Body of pancreas (tissue), 4 donors: ENCODE results near the gene KRT34. TPM values are rescaled to one million over a fixed set of nuclear protein-coding genes. Genes with fewer than 3 reads are reported as not detected.

ENCODE experiments used
- ATAC-seq: fragments of 150-250 bp; one replicate; pipeline ENCODE4 v1.9.1; 2016
- DNase-seq, 4 donors: peaks; one replicate each; pipeline ENCODE4 v3.0.0-alpha.2; 2019
- H3K27ac ChIP-seq, 4 donors: fragments of 200-600 bp; sonication (generic); 1 replicate in 3 of 4; 2 replicates in 1 of 4; pipeline versions ENCODE4 v1.5.1 to v1.6.1; 2016 to 2019; ENCODE audit warnings: mild to moderate bottlenecking in 1 of 4, mixed read lengths in 1 of 4, moderate library complexity in 1 of 4
- H3K27me3 ChIP-seq, 2 donors: fragments of 200-600 bp; sonication (generic); one replicate each; pipeline ENCODE4 v1.6.0; 2016; ENCODE audit warnings: mild to moderate bottlenecking in 1 of 2
- H3K36me3 ChIP-seq, 2 donors: fragments of 200-600 bp; sonication (generic); replicated peaks in 1 of 2; 2 replicates each; pipeline ENCODE4 v1.5.1; 2016; ENCODE audit warnings: low read depth in 2 of 2; ENCODE audit not compliant: insufficient read depth in 1 of 2
- H3K4me1 ChIP-seq: fragments of 200-600 bp; sonication (generic); one replicate; pipeline ENCODE4 v1.6.0; 2016
- H3K4me3 ChIP-seq, 2 donors: fragments of 200-600 bp; sonication (generic); 1 replicate in 1 of 2; 2 replicates in 1 of 2; pipeline ENCODE4 v1.5.1; 2016 to 2019
- H3K9me3 ChIP-seq, 3 donors: fragments of 200-600 bp; sonication (generic); 1 replicate in 2 of 3; 2 replicates in 1 of 3; pipeline ENCODE4 v1.5.1; 2016
- POLR2A ChIP-seq, 3 donors: fragments of 450-650 bp; IDR thresholded peaks; one replicate each; pipeline ENCODE4 v1.6.1; 2016; ENCODE audit warnings: antibody characterized with exemption in 3 of 3, mild to moderate bottlenecking in 2 of 3
- WGBS, 2 donors: methylation state at CpG; one replicate each; pipeline ENCODE4 v1.1.5; 2017; 5-methylcytosine and 5-hydroxymethylcytosine counted together
- intact Hi-C: fragments of 100-400 bp; cut with DNase I; formaldehyde crosslinking; loops from one replicate; pipeline ENCODE4 v1.15.1; 2023
- total RNA-seq, 2 donors: library from RNA; depleted of rRNA; stranded (reverse); fragments of >200 nt; gene quantifications; one replicate each; pipeline ENCODE4 v1.1.0, GENCODE V29; 2016
- TF ChIP-seq, protein P1 (sequence below), 7 experiments: fragments of 450-650 bp in 4 of 7; fragments of 200-600 bp in 3 of 7; sonication (generic) in 3 of 7; IDR thresholded peaks; one replicate each; pipeline ENCODE4 v1.5.1; 2016 to 2019; ENCODE audit warnings: antibody characterized with exemption in 7 of 7

Gene KRT34
- total RNA-seq, 2 donors from 2014 or later: not detected

DNA sequence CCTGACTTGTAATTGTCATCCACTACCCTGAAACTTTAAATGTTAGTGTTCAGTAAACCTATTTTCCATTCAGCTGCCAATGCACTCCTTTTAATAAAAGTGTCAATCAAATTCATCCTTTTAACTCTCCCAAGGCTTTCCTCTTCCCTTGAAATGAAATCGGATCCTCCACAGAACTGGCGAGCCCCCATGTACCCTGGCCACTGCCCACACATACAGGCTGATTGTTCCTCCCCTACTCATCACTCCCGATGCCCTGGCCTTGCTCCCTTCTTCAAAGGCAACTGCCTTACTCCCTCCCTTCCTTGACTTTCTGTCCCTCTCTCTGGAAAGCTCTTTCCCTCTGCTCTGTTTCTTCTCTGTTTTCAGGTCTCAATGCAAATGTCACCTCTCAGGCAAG lies 39.1 kb downstream of the KRT34 start:
- Histone ChIP-seq H3K4me3 (no peak overlapping the region), H3K27me3 (no peaks in the 10 kb centered on the region), H3K36me3 (no peaks in the 10 kb centered on the region), H3K4me1 (peaks cover 15% of the 10 kb centered on the region), H3K27ac (no peak overlapping the region), H3K9me3 (no peaks in the 10 kb centered on the region)
- DNase-seq: no peak
- ATAC-seq: no peak
- no peak for TF ChIP-seq POLR2A (IDR thresholded peaks at IDR 0.05)
- TF ChIP-seq, protein P1, sequence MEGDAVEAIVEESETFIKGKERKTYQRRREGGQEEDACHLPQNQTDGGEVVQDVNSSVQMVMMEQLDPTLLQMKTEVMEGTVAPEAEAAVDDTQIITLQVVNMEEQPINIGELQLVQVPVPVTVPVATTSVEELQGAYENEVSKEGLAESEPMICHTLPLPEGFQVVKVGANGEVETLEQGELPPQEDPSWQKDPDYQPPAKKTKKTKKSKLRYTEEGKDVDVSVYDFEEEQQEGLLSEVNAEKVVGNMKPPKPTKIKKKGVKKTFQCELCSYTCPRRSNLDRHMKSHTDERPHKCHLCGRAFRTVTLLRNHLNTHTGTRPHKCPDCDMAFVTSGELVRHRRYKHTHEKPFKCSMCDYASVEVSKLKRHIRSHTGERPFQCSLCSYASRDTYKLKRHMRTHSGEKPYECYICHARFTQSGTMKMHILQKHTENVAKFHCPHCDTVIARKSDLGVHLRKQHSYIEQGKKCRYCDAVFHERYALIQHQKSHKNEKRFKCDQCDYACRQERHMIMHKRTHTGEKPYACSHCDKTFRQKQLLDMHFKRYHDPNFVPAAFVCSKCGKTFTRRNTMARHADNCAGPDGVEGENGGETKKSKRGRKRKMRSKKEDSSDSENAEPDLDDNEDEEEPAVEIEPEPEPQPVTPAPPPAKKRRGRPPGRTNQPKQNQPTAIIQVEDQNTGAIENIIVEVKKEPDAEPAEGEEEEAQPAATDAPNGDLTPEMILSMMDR (IDR thresholded peaks at IDR 0.05): no peak
- WGBS, 2 donors: 58 to 64% methylated on average over 3 of the region's 3 CpGs
- intact Hi-C loops: no loop called here

DNA sequence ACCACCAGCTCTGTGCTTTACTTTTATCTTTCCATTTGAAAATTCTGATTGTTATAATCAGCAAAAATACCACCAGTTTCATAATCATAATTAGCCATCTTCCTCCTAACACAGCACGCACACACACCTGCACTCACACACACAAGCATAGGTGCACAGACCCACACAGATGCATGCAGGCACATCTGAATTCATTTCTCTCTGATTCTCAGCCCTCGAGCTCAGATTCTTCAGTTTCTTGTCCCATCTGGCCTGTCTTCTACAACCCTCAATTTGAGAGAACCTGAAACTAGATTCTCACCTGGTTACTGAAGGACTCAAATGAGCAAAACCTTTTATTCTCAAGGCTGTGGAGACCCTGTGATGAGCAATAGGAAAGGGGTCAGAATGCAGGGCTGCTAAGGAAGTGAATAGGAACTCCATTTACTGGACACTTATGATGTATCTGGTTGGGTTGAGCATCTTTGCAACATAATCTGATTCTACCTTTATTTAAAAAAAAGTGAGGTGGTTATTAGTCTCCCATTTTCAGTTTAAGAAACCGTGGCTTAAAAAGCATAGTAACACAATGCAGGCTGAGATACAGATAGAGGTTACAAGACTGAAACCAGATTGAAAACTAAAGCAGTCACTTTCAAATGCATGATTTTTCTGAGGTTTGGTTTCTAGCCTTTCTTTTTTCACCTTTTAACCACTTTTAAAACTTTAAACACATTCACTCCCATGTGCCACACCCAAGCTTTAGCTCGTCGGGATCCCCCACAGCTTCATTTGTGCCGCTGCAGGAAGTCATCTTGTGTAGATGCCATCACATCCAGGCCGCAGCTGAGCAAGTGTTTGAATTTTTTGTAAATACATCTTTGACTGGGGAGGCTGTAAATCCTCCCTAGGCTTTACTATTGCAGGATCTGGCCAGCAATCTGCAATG lies 40.9 kb downstream of the KRT34 start:
- Histone ChIP-seq H3K9me3 (no peaks in the 10 kb centered on the region), H3K36me3 (no peaks in the 10 kb centered on the region), H3K27ac (no peak overlapping the region), H3K27me3 (no peaks in the 10 kb centered on the region), H3K4me3 (no peak overlapping the region), H3K4me1 (peaks cover 15% of the 10 kb centered on the region)
- ATAC-seq (no peak), DNase-seq (no peak)
- TF ChIP-seq POLR2A (IDR thresholded peaks at IDR 0.05): no peak
- TF ChIP-seq, protein P1 (IDR thresholded peaks at IDR 0.05): no peak
- WGBS, 2 donors: 64 to 69% methylated on average over 7 of the region's 7 CpGs
- intact Hi-C loops: no loop called here

DNA sequence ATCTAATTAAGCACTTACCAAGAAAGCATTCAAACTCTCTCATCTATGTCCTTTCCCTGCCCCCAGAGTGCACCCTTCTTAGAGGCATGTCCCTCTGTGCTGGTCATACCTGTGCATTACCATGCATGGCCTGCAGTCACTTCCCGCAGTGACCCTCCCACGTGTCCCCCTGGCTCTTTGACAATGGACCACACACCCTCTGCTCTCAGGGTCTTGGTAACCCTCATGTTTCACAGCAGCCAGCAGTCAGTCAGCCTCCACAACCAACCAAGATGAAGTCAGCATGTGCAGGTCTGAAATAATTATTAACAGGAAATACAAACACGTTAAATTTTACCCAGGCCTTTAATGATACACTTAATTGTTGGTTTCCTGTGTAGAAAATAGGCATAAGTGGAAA lies 41.6 kb downstream of the KRT34 start:
- H3K36me3 ChIP-seq: no peaks in the 10 kb centered on the region
- no peaks in the 10 kb centered on the region for H3K27me3 ChIP-seq
- WGBS, 2 donors: 12 to 15% methylated on average over 2 to 3 of the region's 3 CpGs
- peaks cover 15% of the 10 kb centered on the region for H3K4me1 ChIP-seq
- intact Hi-C loops: no loop called here
- H3K9me3 ChIP-seq: no peaks in the 10 kb centered on the region
- H3K27ac ChIP-seq: no peak overlapping the region
- ATAC-seq (no peak), DNase-seq (no peak)
- no peak overlapping the region for H3K4me3 ChIP-seq
- TF ChIP-seq, protein P1 (IDR thresholded peaks at IDR 0.05): no peak
- TF ChIP-seq POLR2A (IDR thresholded peaks at IDR 0.05): no peak

DNA sequence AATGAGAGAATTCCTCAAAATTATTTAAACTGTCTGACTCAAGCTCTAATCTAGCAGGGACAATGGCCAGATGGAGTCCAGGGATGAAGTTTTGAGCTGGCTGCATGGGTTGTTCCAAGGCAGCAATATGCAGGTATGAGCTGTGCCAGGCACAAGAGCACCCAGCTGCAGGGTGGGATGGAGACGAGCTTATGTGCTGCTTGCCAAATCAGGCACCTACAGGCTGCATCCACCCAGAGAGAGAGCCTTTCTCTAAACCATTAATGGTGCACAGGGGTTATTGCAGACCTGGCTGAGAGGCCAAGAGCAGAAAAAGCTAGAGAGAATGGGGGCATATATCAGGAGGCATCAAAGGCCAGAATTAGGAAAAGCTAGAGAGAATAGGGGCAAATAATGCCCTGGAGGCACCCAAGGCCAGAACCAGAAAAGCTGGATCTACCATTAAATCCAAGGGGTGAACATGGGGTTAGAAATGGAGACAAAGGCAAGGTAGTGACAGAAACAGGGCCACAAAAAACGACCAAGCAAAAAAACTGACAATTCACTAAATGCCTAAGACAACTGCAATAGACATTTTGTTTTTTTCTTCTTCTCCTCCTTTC lies 42.4 kb downstream of the KRT34 start:
- Histone ChIP-seq H3K36me3 (no peaks in the 10 kb centered on the region), H3K27ac (no peak overlapping the region)

More for the DNA sequence above, 42.4 kb downstream of the KRT34 start:
- peaks cover 15% of the 10 kb centered on the region for H3K4me1 ChIP-seq
- H3K27me3 ChIP-seq: no peaks in the 10 kb centered on the region
- intact Hi-C loops: no loop called here
- ATAC-seq (no peak), DNase-seq (no peak)
- no peak overlapping the region for H3K4me3 ChIP-seq
- H3K9me3 ChIP-seq: no peaks in the 10 kb centered on the region
- 29 to 43% methylated on average over 2 of the region's 2 CpGs for WGBS, 2 donors
- TF ChIP-seq, protein P1 (IDR thresholded peaks at IDR 0.05): no peak
- TF ChIP-seq POLR2A (IDR thresholded peaks at IDR 0.05): no peak
